GM19468 (cell line): ENCODE data around the gene SLX4IP.

Source experiments
- ATAC-seq: cut with Tn5 transposase; IDR thresholded peaks from one replicate; pipeline ENCODE4 v1.9.1; 2021; ENCODE audit warnings: mild to moderate bottlenecking, moderate library complexity, moderate number of reproducible peaks; ENCODE audit not compliant: unreplicated experiment; ENCODE audit errors: extremely low read depth

SLX4IP gene

GRCh38 chr20:10490257-10490656 is 55.2 kb downstream of the SLX4IP start:
- no peak for ATAC-seq

GRCh38 chr20:10490706-10491105 is 55.6 kb downstream of the SLX4IP start:
- no peak for ATAC-seq

GRCh38 chr20:10492065-10492464 is 57.0 kb downstream of the SLX4IP start:
- ATAC-seq, result no peak

- ATAC-seq, result no peak
Measured at GRCh38 chr20:10492844-10493243, 57.7 kb downstream of the SLX4IP start.

GRCh38 chr20:10495173-10495572 is 60.1 kb downstream of the SLX4IP start:
- ATAC-seq, result no peak

- ATAC-seq, result no peak
Measured at GRCh38 chr20:10496465-10496864, 61.4 kb downstream of the SLX4IP start.

- ATAC-seq, result no peak
Measured at GRCh38 chr20:10497283-10497682, 62.2 kb downstream of the SLX4IP start.

- ATAC-seq, result no peak
Measured at GRCh38 chr20:10497791-10498190, 62.7 kb downstream of the SLX4IP start.

GRCh38 chr20:10498200-10498599 is 63.1 kb downstream of the SLX4IP start:
- ATAC-seq, result no peak

GRCh38 chr20:10501402-10501801 is 66.3 kb downstream of the SLX4IP start:
- ATAC-seq, result no peak

GRCh38 chr20:10502098-10502526 is 67.0 kb downstream of the SLX4IP start:
- ATAC-seq, result no peak

- no peak for ATAC-seq
Measured at GRCh38 chr20:10504608-10504993, 69.5 kb downstream of the SLX4IP start.

- ATAC-seq, result no peak
Measured at GRCh38 chr20:10504994-10505730, 70.1 kb downstream of the SLX4IP start.

- no peak for ATAC-seq
Measured at GRCh38 chr20:10505827-10506226, 70.7 kb downstream of the SLX4IP start.

- no peak for ATAC-seq
Measured at GRCh38 chr20:10507052-10507451, 71.9 kb downstream of the SLX4IP start.

- ATAC-seq, result no peak
Measured at GRCh38 chr20:10508060-10508459, 73.0 kb downstream of the SLX4IP start.

GRCh38 chr20:10508468-10509251 is 73.6 kb downstream of the SLX4IP start:
- ATAC-seq, result no peak

GRCh38 chr20:10509376-10509775 is 74.3 kb downstream of the SLX4IP start:
- no peak for ATAC-seq

- ATAC-seq, result no peak
Measured at GRCh38 chr20:10510216-10510615, 75.1 kb downstream of the SLX4IP start.

GRCh38 chr20:10511170-10511508 is 76.0 kb downstream of the SLX4IP start:
- ATAC-seq, result no peak

GRCh38 chr20:10511509-10512251 is 76.6 kb downstream of the SLX4IP start:
- ATAC-seq, result peak; percentile 95
